AG04449 (cell line): ENCODE measurements around the gene CCDC187.
"Not testable (repeated sequence)": the region's sequence is repeated elsewhere in the genome, so short reads cannot be mapped to it uniquely, and the experiment has no call there.

Experiments used
- CTCF ChIA-PET: fragments of 350-600 bp; formaldehyde crosslinking; extraction: SDS; loops from one replicate; lab custom pipeline; 2021; ENCODE audit warnings: antibody characterized with exemption; lab: Yijun Ruan, JAX
- POLR2A ChIA-PET: fragments of 400-600, 350-600 bp; formaldehyde crosslinking; extraction: SDS; loops from one replicate; lab custom pipeline; 2020; ENCODE audit warnings: antibody characterized with exemption, inconsistent platforms; lab: Yijun Ruan, JAX
- DNase-seq: peaks from one replicate; pipeline ENCODE4 v3.0.0-alpha.2; 2010; ENCODE audit warnings: low read depth, low spot score
- H3K4me3 ChIP-seq: 2 replicates; pipeline ENCODE4 v1.5.1; 2011; ENCODE audit warnings: low read depth, mild to moderate bottlenecking, control low read depth, low read length
- CTCF ChIP-seq: IDR thresholded peaks from one replicate; pipeline ENCODE4 v1.5.1; 2011; ENCODE audit warnings: mild to moderate bottlenecking, moderate library complexity, low read length, control low read depth, inconsistent platforms; ENCODE audit not compliant: insufficient read depth; ENCODE audit errors: missing control alignments

Gene CCDC187

GRCh38 chr9:136323371-136323789 lies 19.5 kb upstream of the CCDC187 start:
- CTCF ChIA-PET, result interaction anchor here (0.8 to 4.4 kb wide), 4 partner anchors 8 to 72 kb away, joined by 5 to 70 read pairs (median 6); no protein-coding TSS in a partner anchor
- no peak overlapping the region for H3K4me3 ChIP-seq
- POLR2A ChIA-PET, result no interaction called here

DNA sequence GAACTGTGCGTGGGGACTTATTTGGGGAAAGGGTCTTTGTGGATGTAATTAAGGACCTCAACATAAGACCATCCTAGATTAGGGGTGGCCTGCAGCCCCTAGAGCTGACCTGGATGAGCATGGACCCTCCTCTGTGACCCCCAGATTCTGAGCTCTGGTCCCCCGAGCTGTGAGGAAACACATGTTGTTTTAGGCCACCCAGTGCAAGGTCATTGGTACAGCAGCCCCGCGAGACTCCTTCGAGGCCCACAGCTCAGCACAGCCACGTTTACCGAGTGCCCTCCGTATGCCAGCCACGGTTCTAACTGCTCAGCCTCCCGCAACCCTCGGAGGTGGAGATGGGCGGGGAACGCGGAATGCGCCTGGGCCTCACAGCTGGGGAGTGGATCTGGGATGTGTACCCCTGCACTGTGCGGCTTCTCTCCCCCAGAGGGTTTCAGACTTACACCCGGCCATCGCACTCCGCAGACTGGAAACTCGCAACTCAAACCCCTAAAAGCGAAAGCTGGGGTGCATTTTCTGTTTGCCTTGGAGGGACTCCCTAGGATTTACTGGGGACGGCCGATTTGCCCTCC lies 18.9 kb upstream of the CCDC187 start:
- no peak overlapping the region for H3K4me3 ChIP-seq
- ChIA-PET POLR2A (no interaction called here), CTCF (interaction anchor here (1.7 to 4.4 kb wide), 3 partner anchors 11 to 72 kb away, joined by 5 to 70 read pairs (median 5); no protein-coding TSS in a partner anchor)
- no peak for DNase-seq
- TF ChIP-seq CTCF, result no peak

More at GRCh38 chr9:136323371-136323789, 19.5 kb upstream of the CCDC187 start:
- no peak for DNase-seq
- TF ChIP-seq CTCF, result no peak

GRCh38 chr9:136321561-136321960 lies 17.7 kb upstream of the CCDC187 start:
- DNase-seq, result no peak
- no peak for TF ChIP-seq CTCF
- ChIA-PET CTCF (interaction anchor here (2.1 to 2.7 kb wide), 2 partner anchors 10 to 42 kb away, joined by 4 to 20 read pairs; no protein-coding TSS in a partner anchor), POLR2A (no interaction called here)
- no peak overlapping the region for H3K4me3 ChIP-seq

GRCh38 chr9:136320972-136321371 lies 17.1 kb upstream of the CCDC187 start:
- CTCF ChIA-PET, result interaction anchor here (0.7 to 2.7 kb wide), 4 partner anchors 9 to 43 kb away, joined by 3 to 20 read pairs (median 5); no protein-coding TSS in a partner anchor
- H3K4me3 ChIP-seq, DNase-seq, POLR2A ChIA-PET: not testable (repeated sequence)

GRCh38 chr9:136319955-136320354 lies 16.1 kb upstream of the CCDC187 start:
- DNase-seq, H3K4me3 ChIP-seq, POLR2A ChIA-PET: not testable (repeated sequence)
- CTCF ChIA-PET, result interaction anchor here (0.7 to 2.7 kb wide), 4 partner anchors 8 to 44 kb away, joined by 3 to 20 read pairs (median 5); no protein-coding TSS in a partner anchor

DNA sequence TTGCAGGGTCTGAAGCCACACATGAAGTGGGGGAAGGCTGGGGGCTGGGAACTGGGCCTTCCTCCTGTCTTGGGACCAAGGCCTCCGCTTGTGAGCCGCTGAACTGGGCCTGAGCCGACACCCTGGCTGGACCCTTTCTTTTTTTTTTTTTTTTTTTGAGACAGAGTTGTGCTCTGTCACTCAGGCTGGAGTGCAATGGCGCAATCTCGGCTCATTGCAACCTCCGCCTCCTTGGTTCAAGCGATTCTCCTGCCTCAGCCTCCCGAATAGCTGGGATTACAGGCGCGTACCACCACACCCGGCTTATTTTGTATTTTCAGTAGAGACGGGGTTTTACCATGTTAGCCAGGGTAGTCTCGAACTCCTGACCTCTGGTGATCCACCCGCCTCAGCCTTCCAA lies 15.3 kb upstream of the CCDC187 start:
- DNase-seq, POLR2A ChIA-PET, H3K4me3 ChIP-seq: not testable (repeated sequence)
- CTCF ChIA-PET, result interaction anchor here (0.7 to 1.9 kb wide), 3 partner anchors 8 to 82 kb away, joined by 3 to 6 read pairs (median 3); partner anchors contain the start of gene GPSM1

DNA sequence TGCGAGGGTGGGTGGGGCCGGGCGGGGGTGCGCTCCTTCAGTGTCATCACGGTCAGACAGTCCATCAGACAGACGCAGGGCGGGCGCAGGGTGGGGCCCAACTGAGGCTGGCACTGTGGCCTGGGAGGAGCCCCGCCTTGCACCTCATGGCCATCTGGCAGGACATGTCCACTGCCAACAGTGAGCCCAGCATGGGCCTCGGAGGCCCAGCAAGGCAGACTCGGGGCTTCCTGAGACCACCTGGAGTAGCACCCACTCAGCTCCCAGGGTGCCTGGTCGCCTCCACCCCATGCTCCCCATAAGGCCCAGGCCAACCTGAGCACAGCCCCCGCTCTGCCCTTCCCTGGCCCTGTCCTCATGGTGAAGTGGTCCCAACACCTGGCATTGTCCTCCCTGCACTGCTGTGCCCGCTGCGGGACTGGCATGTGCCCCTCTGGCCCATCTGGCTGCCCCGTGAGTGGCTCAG lies 14.9 kb upstream of the CCDC187 start:
- no peak for TF ChIP-seq CTCF
- POLR2A ChIA-PET, result no interaction called here
- no peak overlapping the region for H3K4me3 ChIP-seq
- DNase-seq, result no peak
- CTCF ChIA-PET, result interaction anchor here (0.9 kb wide), 1 partner anchor 83 kb away, joined by 3 read pairs; no protein-coding TSS in a partner anchor
